Measurements from ENCODE around the gene DGKG. TPM values are rescaled to one million over a fixed set of nuclear protein-coding genes. Genes with fewer than 3 reads are reported as not detected.

The DGKG gene
- polyA plus RNA-seq, 1 donor (not counting 4 experiments of a cell fraction or from before 2014, with no cell fraction given) = 0.22 TPM

DNA sequence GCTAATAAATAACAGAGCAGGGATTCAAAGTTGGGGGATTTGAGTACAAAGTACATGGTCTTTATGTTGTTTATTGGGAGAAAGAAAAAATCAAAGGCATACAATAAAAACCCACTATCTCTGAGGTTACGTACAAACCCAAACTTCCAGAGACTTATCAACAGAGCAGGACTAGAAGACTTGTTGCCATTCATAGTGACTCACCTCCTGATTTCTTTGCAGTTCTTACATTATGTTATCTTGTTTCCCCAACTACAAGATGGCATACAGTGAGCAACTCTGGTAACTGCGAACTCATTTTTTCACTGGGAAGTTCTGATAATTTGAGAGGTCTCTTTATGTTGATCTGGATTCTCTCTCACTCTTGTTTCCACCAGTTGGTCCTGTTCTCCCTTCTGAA, 172.5 kb downstream of the DGKG start:
- Histone ChIP-seq H4K20me1 (ENCODE audit: control insufficient read depth, extremely low read depth, insufficient read depth, low read length) (no peaks in the 10 kb centered on the region), H3K9me3 (ENCODE audit: control insufficient read depth, low read depth, low read length) (no peaks in the 10 kb centered on the region), H3K27ac (ENCODE audit: control insufficient read depth, insufficient read depth, low read length) (no peak overlapping the region), H3K79me2 (ENCODE audit: control insufficient read depth, insufficient read depth, low read length) (no peaks in the 10 kb centered on the region), H3K27me3 (ENCODE audit: control insufficient read depth, extremely low read depth, insufficient read depth, low read length) (peaks cover 37% of the 10 kb centered on the region), H3K4me2 (ENCODE audit: control insufficient read depth, extremely low read depth, insufficient read depth, low read depth, low read length) (no peak overlapping the region), H3K9me1 (ENCODE audit: control insufficient read depth, extremely low read depth, insufficient read depth, low read length) (no peaks in the 10 kb centered on the region), H3K4me1 (ENCODE audit: control insufficient read depth, extremely low read depth, insufficient read depth, low read length) (peaks cover 3% of the 10 kb centered on the region), H2AFZ (ENCODE audit: control insufficient read depth, low read length) (no peak overlapping the region), H3K4me3 (ENCODE audit: control insufficient read depth in 2 of 3, extremely low read depth in 1 of 3, insufficient read depth in 2 of 3, low read depth in 1 of 3, low read length in 3 of 3) (no peak overlapping the region), H3K36me3 (ENCODE audit: control insufficient read depth in 2 of 2, extremely low read depth in 1 of 2, insufficient read depth in 2 of 2, low read length in 2 of 2) (no peaks in the 10 kb centered on the region), H3K9ac (ENCODE audit: control insufficient read depth, extremely low read depth, insufficient read depth, low read length) (no peak overlapping the region)
- dilution Hi-C loops (cut with MboI; ENCODE audit: extremely low pct_ligation_motif_present, low sequenced_read_pairs) = no loop called here
- FAIRE-seq = no peak
- no peak for DNase-seq (ENCODE audit: low read depth, low spot score)
- TF ChIP-seq EZH2 (IDR thresholded peaks at IDR 0.05; ENCODE audit: low read length) = no peak
- TF ChIP-seq, protein P1, sequence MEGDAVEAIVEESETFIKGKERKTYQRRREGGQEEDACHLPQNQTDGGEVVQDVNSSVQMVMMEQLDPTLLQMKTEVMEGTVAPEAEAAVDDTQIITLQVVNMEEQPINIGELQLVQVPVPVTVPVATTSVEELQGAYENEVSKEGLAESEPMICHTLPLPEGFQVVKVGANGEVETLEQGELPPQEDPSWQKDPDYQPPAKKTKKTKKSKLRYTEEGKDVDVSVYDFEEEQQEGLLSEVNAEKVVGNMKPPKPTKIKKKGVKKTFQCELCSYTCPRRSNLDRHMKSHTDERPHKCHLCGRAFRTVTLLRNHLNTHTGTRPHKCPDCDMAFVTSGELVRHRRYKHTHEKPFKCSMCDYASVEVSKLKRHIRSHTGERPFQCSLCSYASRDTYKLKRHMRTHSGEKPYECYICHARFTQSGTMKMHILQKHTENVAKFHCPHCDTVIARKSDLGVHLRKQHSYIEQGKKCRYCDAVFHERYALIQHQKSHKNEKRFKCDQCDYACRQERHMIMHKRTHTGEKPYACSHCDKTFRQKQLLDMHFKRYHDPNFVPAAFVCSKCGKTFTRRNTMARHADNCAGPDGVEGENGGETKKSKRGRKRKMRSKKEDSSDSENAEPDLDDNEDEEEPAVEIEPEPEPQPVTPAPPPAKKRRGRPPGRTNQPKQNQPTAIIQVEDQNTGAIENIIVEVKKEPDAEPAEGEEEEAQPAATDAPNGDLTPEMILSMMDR (optimal IDR thresholded peaks at IDR 0.05 in 1 of 3, IDR thresholded peaks at IDR 0.05 in 1 of 3, conservative IDR thresholded peaks at IDR 0.05 in 1 of 3; ENCODE audit: extremely low read depth in 1 of 3, insufficient read depth in 2 of 3, low read length in 3 of 3) = no peak

DNA sequence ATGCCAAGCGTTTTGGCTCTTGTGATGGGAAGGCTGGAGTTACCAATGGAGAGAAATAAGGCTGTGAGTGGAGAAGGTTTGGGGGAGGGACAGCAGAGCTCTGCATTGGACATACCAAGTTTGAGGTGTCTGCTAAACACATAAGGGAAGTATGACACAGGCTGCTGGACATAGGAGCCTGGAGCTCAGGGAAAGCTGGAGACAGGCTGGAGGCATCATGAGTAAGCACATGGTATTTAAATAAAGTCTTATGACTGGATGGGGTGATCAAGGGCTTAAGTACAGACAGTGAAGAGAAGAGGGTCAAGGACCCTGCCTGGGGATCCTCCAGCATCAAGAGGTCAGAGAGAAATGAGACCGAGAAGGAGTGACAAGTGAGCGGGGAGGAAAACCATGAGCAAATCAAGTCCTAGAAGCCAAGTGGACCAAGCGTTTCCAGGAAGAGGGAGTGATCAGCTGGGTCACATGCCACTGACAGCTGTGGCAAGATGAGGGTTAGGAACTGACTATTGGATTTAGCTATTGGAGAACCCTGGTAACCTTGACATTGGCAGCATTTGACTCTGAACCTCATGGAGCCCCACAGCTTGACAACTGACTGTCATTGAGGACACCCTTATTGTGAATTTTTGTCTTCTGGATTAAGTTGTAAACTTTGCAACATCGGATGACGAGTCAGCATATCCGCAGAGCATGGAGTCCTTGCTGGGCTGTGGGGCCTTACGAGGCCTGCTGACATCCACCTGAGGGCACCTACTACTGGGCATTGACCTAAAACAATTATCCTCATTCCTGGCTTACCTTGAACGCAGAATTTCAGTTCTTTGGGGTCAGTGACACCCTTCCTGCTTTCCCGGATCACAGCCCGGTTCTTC, 174.4 kb downstream of the DGKG start:
- Histone ChIP-seq H3K27me3 (ENCODE audit: control insufficient read depth, extremely low read depth, insufficient read depth, low read length) (peaks cover 19% of the 10 kb centered on the region), H3K27ac (ENCODE audit: control insufficient read depth, insufficient read depth, low read length) (no peak overlapping the region), H3K4me3 (ENCODE audit: control insufficient read depth in 2 of 3, extremely low read depth in 1 of 3, insufficient read depth in 2 of 3, low read depth in 1 of 3, low read length in 3 of 3) (no peak overlapping the region), H3K9ac (ENCODE audit: control insufficient read depth, extremely low read depth, insufficient read depth, low read length) (no peak overlapping the region), H3K4me1 (ENCODE audit: control insufficient read depth, extremely low read depth, insufficient read depth, low read length) (no peaks in the 10 kb centered on the region), H3K79me2 (ENCODE audit: control insufficient read depth, insufficient read depth, low read length) (no peaks in the 10 kb centered on the region), H4K20me1 (ENCODE audit: control insufficient read depth, extremely low read depth, insufficient read depth, low read length) (no peaks in the 10 kb centered on the region), H3K9me1 (ENCODE audit: control insufficient read depth, extremely low read depth, insufficient read depth, low read length) (no peaks in the 10 kb centered on the region), H3K9me3 (ENCODE audit: control insufficient read depth, low read depth, low read length) (no peaks in the 10 kb centered on the region), H2AFZ (ENCODE audit: control insufficient read depth, low read length) (no peak overlapping the region), H3K4me2 (ENCODE audit: control insufficient read depth, extremely low read depth, insufficient read depth, low read depth, low read length) (no peak overlapping the region), H3K36me3 (ENCODE audit: control insufficient read depth in 2 of 2, extremely low read depth in 1 of 2, insufficient read depth in 2 of 2, low read length in 2 of 2) (no peaks in the 10 kb centered on the region)
- TF ChIP-seq, protein P1 (optimal IDR thresholded peaks at IDR 0.05 in 1 of 3, IDR thresholded peaks at IDR 0.05 in 1 of 3, conservative IDR thresholded peaks at IDR 0.05 in 1 of 3; ENCODE audit: extremely low read depth in 1 of 3, insufficient read depth in 2 of 3, low read length in 3 of 3) = no peak
- TF ChIP-seq EZH2 (IDR thresholded peaks at IDR 0.05; ENCODE audit: low read length) = no peak
- dilution Hi-C loops (cut with MboI; ENCODE audit: extremely low pct_ligation_motif_present, low sequenced_read_pairs) = no loop called here
- FAIRE-seq = no peak
- DNase-seq (ENCODE audit: low read depth, low spot score) = no peak

Data from keratinocyte (primary cell).